NOMO-1 (cell line): ENCODE data around the gene NPDC1.

Source experiments
- DNase-seq, 2 experiments: peaks; one replicate each; lab custom pipeline; 2025; ENCODE audit not compliant: unreplicated experiment in 2 of 2; lab: John Stamatoyannopoulos, UW

NPDC1 gene

GRCh38 chr9:137046088-137046787 is at the start of gene NPDC1:
Gene NPDC1, minus strand, starts transcription at chr9:137046177. Its CDS starts 188 bp downstream, at chr9:137045989.
- DNase-seq, result peak; percentile 70 to 79

DNA sequence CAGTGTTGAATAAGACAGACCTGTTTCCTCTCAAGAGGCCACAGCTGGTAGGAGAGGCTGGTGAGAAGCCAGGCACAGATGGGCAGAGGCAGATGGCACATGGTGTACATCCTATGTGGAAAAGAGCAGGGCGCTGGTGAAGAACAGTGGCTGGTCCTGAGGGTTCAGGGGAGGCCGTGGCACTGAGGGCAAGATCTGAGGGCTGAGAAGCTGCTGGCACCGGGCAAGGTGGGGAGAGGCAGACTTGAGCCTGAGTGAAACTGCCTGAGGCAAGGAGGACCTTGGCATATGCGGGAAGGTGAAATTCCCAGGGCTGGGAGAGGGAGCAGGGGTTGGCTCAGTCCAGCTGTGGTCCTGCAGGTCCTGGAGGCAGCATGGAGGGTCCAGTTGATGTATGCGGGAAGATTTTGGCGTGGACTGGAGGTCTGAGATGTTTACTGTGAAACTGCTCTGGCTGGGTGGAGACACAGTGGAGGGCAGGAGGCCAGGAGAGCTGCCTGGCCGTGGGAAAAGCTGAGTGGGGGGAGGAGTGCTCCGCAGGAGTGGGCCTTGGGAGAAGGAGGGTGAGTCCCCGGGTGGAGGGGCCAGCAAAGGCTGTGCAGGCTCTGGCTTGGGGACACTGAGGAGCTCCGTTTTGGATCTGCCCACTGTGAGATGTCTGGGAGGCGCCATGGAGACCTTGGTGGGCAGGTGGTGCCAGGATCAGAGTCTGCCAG is 43.4 kb upstream of the NPDC1 start:
- no peak for DNase-seq

DNA sequence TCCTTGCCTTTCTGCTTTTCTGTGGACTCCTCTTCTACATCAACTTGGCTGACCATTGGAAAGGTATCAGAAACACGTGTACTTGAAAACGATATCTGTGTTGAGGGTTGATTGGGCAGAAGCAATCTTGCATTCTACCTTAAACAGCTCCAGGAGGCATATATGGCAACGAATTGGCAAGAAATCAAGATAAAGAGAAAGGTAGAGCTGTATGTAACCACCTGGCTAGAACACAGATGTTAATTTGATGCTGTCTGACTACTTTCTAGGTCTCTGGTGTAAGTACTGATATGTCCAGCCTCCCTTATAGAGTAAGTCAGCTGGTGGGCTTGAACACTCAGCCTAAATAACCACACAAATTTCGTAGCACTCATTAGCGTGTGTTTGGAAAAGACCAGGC is 42.1 kb upstream of the NPDC1 start:
- DNase-seq, result no peak

DNA sequence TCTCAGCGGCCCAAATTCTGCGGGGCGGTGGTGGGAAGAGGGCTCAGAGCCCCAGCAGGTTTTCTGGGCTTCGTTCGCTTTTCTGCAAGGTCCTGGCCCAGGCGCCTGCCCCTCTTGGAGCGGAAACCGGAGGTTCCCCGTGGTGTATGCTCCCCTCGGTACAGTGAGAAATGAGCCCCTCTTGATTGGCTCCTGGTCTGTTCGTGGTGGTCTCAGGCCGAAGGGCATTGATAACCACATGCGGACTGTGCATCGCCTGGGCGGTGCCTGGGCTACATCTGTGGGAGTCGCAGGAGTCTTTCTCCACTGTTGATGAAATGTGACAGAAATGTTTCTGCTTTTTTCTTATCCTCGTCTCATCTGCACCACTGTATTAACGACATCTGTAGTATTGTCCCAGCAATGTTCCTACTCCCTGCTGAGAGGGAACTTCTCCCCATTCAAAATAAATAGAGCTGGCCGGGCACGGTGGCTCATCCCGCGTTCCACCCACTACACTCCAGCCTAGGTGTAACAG is 41.5 kb upstream of the NPDC1 start:
- peak in 1 of 2 experiments; percentile 46 for DNase-seq

- DNase-seq, result peak; percentile 100
Observed at GRCh38 chr9:137086531-137087408, 40.8 kb upstream of the NPDC1 start, which contains the start of gene MAN1B1. Gene MAN1B1, plus strand, starts transcription at chr9:137086985. Its CDS starts 15 bp downstream, at chr9:137087000.

DNA sequence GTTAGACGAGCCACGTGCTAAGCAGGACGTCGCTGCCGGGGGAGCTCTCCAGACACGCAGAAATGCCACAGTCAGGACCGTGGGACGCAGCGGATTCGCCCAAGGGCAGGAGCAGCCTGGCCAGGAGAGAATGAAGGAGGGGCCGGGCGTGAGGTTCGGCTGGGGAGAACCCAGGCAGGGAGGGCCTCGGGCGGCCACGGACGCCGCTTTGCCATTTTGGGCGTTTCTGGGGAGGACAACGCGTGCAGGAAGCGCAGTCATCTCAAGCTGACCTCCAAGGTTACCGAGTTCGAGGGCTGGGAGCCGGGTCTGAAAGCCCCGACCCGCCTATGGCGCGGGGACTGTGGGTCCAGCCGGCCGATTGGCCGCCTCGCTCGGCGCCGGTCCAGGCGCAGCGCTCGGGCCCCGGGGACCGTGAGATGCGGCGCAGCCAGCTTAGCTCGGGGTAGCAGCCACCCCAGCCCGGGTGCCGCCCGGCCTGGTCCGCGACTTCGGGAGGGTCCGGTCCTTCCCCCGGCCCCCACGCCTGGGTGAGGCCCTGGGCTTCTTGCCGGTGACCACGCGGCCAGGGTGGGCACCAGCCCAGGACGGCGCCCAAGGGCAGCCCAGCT is 40.0 kb upstream of the NPDC1 start:
- DNase-seq, result no peak

DNA sequence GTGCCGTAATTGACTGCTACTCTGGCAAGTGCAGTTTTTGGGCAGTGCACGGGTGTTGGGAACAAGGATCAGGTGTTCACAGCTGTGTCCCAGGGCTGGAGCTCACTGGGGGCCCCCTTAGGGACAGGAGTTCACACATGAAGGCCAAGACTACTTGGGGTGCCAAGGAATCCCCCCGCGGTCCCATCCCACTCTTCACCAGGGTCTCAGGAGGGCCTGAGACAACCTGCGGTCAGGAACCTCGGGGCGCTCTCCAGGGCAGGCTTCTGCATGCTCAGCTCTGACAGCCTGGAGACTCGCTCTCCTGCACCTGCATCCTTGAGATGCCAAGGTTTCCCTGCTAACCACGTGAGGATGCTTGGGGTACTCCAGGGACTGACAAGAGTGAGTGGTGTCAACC is 38.5 kb upstream of the NPDC1 start:
- no peak for DNase-seq

DNA sequence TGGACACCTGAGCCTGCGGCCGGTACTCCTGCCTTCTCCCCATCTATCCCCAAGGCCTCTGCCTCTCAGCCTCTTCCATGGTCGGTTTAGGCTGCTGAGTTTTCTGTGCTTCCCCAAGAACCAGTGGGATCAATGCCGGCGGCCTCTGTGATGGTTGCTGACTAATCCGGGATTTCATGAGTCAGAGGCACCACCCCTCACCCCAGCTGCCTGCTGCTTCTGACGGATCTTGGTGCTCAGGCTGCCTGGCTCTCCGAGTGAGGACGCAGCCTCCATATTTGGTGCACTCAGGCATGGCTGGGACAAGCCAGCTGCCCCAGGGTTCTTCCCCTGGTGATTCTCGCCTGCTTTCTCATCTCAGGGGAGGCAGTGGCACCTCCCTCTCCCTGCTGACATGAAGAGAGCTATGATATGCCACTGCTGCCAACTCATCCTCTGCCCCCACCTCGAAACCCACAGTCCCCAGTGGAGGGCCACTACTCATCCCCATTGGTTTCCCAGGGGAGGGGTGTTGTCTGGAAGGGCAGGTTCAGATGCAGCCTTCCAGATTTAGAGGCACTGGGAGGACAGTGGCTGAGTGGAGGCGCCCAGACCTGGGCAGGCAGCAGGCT is 37.5 kb upstream of the NPDC1 start:
- no peak for DNase-seq

DNA sequence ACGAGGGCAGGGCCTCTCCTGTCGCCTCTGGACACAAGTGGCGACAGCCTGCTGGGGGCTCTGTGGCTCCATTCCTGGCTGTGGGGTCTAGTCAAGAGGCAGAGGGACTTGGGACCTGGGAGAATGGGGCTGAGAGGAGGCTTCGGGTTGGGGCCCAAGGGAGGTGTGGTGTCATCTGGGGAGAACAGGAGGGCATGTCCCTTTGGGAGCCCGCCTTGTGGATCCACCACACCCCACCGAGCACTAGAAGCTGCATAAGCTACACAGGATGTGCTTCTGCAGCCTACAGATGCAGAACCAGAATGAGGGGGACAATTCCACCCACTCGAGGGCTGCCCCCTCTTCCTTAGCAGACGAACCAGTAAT is 36.9 kb upstream of the NPDC1 start:
- DNase-seq, result no peak

- no peak for DNase-seq
Observed at GRCh38 chr9:137082222-137082924, 36.4 kb upstream of the NPDC1 start.

GRCh38 chr9:137080260-137081122 is 34.5 kb upstream of the NPDC1 start:
- no peak for DNase-seq

DNA sequence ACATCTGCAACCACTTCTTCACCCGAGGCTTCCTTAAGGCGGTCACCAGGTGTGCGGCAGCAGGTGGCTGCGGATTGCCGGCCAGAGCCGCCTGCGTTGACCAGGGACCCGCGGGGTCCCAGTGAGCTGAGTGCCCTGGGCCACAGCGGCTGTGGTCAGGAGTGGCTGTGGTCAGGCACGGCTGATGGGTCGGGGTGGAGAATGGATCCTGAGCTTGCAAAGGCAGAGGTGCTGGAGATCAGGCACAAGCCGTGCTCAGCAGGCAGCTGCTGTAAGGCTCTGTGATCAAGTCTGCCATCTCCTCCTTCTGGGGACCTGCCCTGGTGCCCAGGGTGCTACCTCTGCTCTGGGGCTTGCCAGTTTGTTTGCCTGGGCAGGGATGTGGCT is 33.4 kb upstream of the NPDC1 start:
- DNase-seq, result no peak

DNA sequence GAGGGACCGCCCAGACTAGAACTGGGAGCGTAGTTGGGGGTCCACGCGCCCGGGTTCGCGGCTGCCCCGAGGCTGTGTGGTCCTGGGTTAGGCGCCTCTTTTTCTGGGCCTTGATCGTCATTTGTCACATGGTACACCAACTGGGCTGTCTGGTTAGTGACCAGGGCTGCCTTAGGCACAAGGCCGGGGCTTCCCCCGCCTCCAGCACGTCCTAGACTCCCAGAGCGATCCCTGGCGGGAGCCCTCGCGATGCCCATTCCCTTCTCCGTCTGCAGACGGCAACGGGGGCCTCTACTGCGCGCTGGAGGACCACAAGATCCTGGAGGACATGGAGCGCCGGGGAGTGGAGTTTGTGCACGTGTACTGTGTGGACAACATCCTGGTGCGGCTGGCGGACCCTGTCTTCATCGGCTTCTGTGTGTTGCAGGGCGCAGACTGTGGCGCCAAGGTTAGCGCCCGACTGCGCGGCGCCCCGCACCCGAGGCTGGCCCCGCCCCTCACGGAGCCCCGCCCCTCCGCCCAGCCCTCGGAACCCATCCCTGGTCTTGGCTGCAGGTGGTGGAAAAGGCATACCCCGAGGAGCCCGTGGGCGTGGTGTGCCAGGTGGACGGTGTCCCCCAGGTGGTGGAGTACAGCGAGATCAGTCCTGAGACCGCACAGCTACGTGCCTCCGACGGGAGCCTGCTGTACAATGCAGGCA is 32.9 kb upstream of the NPDC1 start:
- DNase-seq, result no peak

- DNase-seq, result no peak
Observed at GRCh38 chr9:137077758-137078693, 32.0 kb upstream of the NPDC1 start.

DNA sequence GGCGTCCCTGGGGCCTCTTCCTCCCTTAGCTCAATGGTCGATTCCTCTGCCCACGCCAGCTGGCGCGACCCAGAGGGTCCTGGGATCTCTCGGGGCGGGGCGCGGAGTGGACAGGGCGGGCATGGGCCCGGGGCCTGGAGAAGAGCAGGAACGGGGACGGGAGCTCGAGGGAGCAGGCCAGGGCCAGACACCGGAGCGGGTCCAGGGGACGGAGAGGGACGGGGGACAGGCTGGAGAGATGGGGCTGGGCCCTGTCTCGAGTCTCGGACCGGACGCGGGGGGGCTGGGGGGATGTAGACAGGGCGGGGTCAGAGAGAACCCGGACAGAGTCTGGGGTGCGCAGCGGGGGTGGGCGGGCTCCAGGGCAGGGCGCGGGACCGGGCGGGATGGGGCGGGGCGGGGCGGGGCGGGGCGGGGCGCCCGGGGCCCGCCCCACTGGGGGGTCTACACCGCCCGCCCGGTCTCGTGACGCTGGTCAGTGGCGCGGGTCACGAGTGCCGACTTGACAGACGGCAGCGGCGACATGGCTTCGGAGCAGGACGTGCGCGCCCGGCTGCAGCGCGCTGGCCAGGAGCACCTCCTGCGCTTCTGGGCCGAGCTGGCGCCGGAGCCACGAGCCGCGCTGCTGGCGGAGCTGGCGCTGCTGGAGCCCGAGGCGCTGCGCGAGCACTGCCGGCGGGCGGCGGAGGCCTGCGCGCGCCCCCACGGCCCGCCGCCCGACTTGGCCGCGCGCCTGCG is 31.2 kb upstream of the NPDC1 start, which contains the start of gene UAP1L1:
Gene UAP1L1 (plus strand): TSS at position 508 of the 738 bp plus-strand sequence. CDS start 16 bp downstream, at position 524.
- DNase-seq, result peak; percentile 67 to 82

DNA sequence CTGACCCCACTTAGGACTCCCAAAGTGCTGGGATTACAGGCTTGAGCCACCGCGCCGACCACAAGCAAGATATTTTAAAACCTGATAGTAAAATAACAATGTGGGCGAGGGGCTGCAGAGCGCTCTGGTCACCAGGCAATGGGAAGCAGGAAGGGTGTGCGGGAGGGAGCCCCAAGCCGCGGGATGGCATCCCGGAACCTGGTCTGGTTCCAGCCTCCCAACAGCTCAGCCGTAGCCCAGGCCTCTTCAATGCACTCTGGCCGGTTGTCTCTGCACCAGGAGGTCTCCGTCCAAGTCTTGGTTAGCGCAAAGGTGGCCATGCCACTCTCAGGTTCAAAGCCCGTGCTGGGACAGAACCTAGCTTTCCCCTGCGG is 30.6 kb upstream of the NPDC1 start:
- no peak for DNase-seq
